Activated naive CD4-positive, alpha-beta T cell treated with anti-CD3 and anti-CD28 coated beads, Interleukin-2, amount 50 U/mL, for 72 hours (primary cell): ENCODE measurements around the gene KRT72. TPM values are rescaled to one million over a fixed set of nuclear protein-coding genes. Genes with fewer than 3 reads are reported as not detected.
"Not testable (repeated sequence)": the region's sequence is repeated elsewhere in the genome, so short reads cannot be mapped to it uniquely, and the experiment has no call there.

Experiments
- ATAC-seq, 2 donors: fragments of 150-1000 bp; cut with Tn5 transposase; 2 replicates each; pipeline ENCODE4 v1.10.0; 2021; ENCODE audit warnings: mild to moderate bottlenecking in 2 of 2, moderate library complexity in 2 of 2
- DNase-seq, 2 donors: peaks; one replicate each; pipeline ENCODE4 v3.0.0; 2021 to 2022; ENCODE audit warnings: low spot score in 2 of 2
- H3K27ac Mint-ChIP-seq, 2 donors: one replicate each; pipeline ENCODE4 v1.8.0; 2022; ENCODE audit warnings: mild to moderate bottlenecking in 2 of 2, mixed read lengths in 2 of 2
- H3K36me3 Mint-ChIP-seq, 2 donors: one replicate each; pipeline ENCODE4 v1.8.0; 2022; ENCODE audit warnings: mixed read lengths in 2 of 2
- H3K9me3 Mint-ChIP-seq, 2 donors: one replicate each; pipeline ENCODE4 v1.8.0; 2022; ENCODE audit warnings: mixed read lengths in 2 of 2
- total RNA-seq, 2 donors: library from RNA; stranded (reverse); gene quantifications; one replicate each; pipeline ENCODE4 v1.2.3, GENCODE V29; 2022

The KRT72 gene
- total RNA-seq, 2 donors from 2014 or later, result 1.4 to 7.7 TPM

GRCh38 chr12:52600475-52600874 lies 788 bp downstream of the KRT72 start:
- no peaks in the 10 kb centered on the region for H3K9me3 Mint-ChIP-seq
- H3K27ac Mint-ChIP-seq, result no peak overlapping the region
- DNase-seq (no peak), ATAC-seq (no peak)
- no peaks in the 10 kb centered on the region for H3K36me3 Mint-ChIP-seq

- no peak for ATAC-seq
- H3K9me3 Mint-ChIP-seq, result no peaks in the 10 kb centered on the region
- no peak overlapping the region for H3K27ac Mint-ChIP-seq
- no peak for DNase-seq
- H3K36me3 Mint-ChIP-seq, result no peaks in the 10 kb centered on the region
Observed at GRCh38 chr12:52600071-52600470, 1.2 kb downstream of the KRT72 start.

GRCh38 chr12:52598966-52599365 lies 2.3 kb downstream of the KRT72 start:
- ATAC-seq (no peak), DNase-seq (no peak)
- Mint-ChIP-seq H3K36me3 (no peaks in the 10 kb centered on the region), H3K27ac (no peak overlapping the region), H3K9me3 (no peaks in the 10 kb centered on the region)

GRCh38 chr12:52594237-52594636 lies 7.0 kb downstream of the KRT72 start:
- H3K9me3 Mint-ChIP-seq, DNase-seq, ATAC-seq, H3K36me3 Mint-ChIP-seq, H3K27ac Mint-ChIP-seq: not testable (repeated sequence)

- Mint-ChIP-seq H3K9me3 (no peaks in the 10 kb centered on the region), H3K27ac (peak overlapping the region in 1 of 2 donors; percentile 2), H3K36me3 (no peaks in the 10 kb centered on the region)
- DNase-seq, result peak in 1 of 2 donors; percentile 33
- no peak for ATAC-seq
Observed at GRCh38 chr12:52591521-52591920, 9.7 kb downstream of the KRT72 start.

GRCh38 chr12:52590021-52590420 lies 11.2 kb downstream of the KRT72 start:
- Mint-ChIP-seq H3K9me3 (no peaks in the 10 kb centered on the region), H3K27ac (no peak overlapping the region), H3K36me3 (no peaks in the 10 kb centered on the region)
- ATAC-seq (no peak), DNase-seq (peak in 1 of 2 donors; percentile 30)

GRCh38 chr12:52587563-52587962 lies 13.7 kb downstream of the KRT72 start:
- no peak overlapping the region for H3K27ac Mint-ChIP-seq
- ATAC-seq, result no peak
- no peaks in the 10 kb centered on the region for H3K9me3 Mint-ChIP-seq
- H3K36me3 Mint-ChIP-seq, result no peaks in the 10 kb centered on the region
- no peak for DNase-seq

GRCh38 chr12:52585946-52586345 lies 15.3 kb downstream of the KRT72 start:
- H3K27ac Mint-ChIP-seq, result peak overlapping the region; percentile 14 to 40
- ATAC-seq, result peak; percentile 10 to 66
- DNase-seq, result peak in 1 of 2 donors; percentile 48
- no peaks in the 10 kb centered on the region for H3K36me3 Mint-ChIP-seq
- no peaks in the 10 kb centered on the region for H3K9me3 Mint-ChIP-seq

GRCh38 chr12:52585066-52585465 lies 16.2 kb downstream of the KRT72 start:
- Mint-ChIP-seq H3K9me3 (no peaks in the 10 kb centered on the region), H3K36me3 (no peaks in the 10 kb centered on the region), H3K27ac (peak overlapping the region in 1 of 2 donors; percentile 5)
- peak in 1 of 2 donors; percentile 33 for DNase-seq
- no peak for ATAC-seq

GRCh38 chr12:52584156-52584682 lies 17.0 kb downstream of the KRT72 start:
- Mint-ChIP-seq H3K9me3 (no peaks in the 10 kb centered on the region), H3K36me3 (no peaks in the 10 kb centered on the region), H3K27ac (no peak overlapping the region)
- ATAC-seq (no peak), DNase-seq (peak in 1 of 2 donors; percentile 23)

- Mint-ChIP-seq H3K9me3 (no peaks in the 10 kb centered on the region), H3K36me3 (no peaks in the 10 kb centered on the region), H3K27ac (peak overlapping the region in 1 of 2 donors; percentile 40)
- ATAC-seq, result peak; percentile 81 to 88
- peak; percentile 60 to 62 for DNase-seq
Observed at GRCh38 chr12:52582971-52583456, 18.2 kb downstream of the KRT72 start.

GRCh38 chr12:52582486-52582885 lies 18.8 kb downstream of the KRT72 start:
- H3K9me3 Mint-ChIP-seq, result no peaks in the 10 kb centered on the region
- peak overlapping the region in 1 of 2 donors; percentile 40 for H3K27ac Mint-ChIP-seq
- DNase-seq, result no peak
- no peaks in the 10 kb centered on the region for H3K36me3 Mint-ChIP-seq
- ATAC-seq, result peak; percentile 4 to 17

GRCh38 chr12:52581481-52581880 lies 19.8 kb downstream of the KRT72 start:
- Mint-ChIP-seq H3K36me3 (no peaks in the 10 kb centered on the region), H3K9me3 (no peaks in the 10 kb centered on the region), H3K27ac (peak overlapping the region in 1 of 2 donors; percentile 44)
- DNase-seq (peak in 1 of 2 donors; percentile 9), ATAC-seq (no peak)

- H3K9me3 Mint-ChIP-seq, result no peaks in the 10 kb centered on the region
- DNase-seq (peak in 1 of 2 donors; percentile 39), ATAC-seq (no peak)
- peak overlapping the region in 1 of 2 donors; percentile 44 for H3K27ac Mint-ChIP-seq
- no peaks in the 10 kb centered on the region for H3K36me3 Mint-ChIP-seq
Observed at GRCh38 chr12:52581066-52581465, 20.2 kb downstream of the KRT72 start.

- DNase-seq (peak in 1 of 2 donors; percentile 16), ATAC-seq (no peak)
- Mint-ChIP-seq H3K36me3 (no peaks in the 10 kb centered on the region), H3K9me3 (no peaks in the 10 kb centered on the region), H3K27ac (no peak overlapping the region)
Observed at GRCh38 chr12:52580496-52580895, 20.8 kb downstream of the KRT72 start.

- Mint-ChIP-seq H3K27ac (no peak overlapping the region), H3K9me3 (no peaks in the 10 kb centered on the region), H3K36me3 (no peaks in the 10 kb centered on the region)
- DNase-seq (no peak), ATAC-seq (no peak)
Observed at GRCh38 chr12:52579468-52580465, 21.5 kb downstream of the KRT72 start.

GRCh38 chr12:52578469-52578868 lies 22.8 kb downstream of the KRT72 start:
- no peaks in the 10 kb centered on the region for H3K36me3 Mint-ChIP-seq
- no peaks in the 10 kb centered on the region for H3K9me3 Mint-ChIP-seq
- no peak overlapping the region for H3K27ac Mint-ChIP-seq
- ATAC-seq (no peak), DNase-seq (no peak)
